ENCODE results near the gene AQP5.

Gene AQP5

GRCh38 chr12:49932023-49932422, 29.6 kb upstream of the AQP5 start:
- no peak for DNase-seq (ENCODE audit: low read depth in 2 of 2)

- no peak for DNase-seq (ENCODE audit: low read depth in 2 of 2)
These were observed 29.0 kb upstream of the AQP5 start for GRCh38 chr12:49932533-49933130.

- DNase-seq (ENCODE audit: low read depth in 2 of 2): no peak
These were observed 27.9 kb upstream of the AQP5 start for GRCh38 chr12:49933796-49934195.

GRCh38 chr12:49934505-49934904, 27.2 kb upstream of the AQP5 start:
- no peak for DNase-seq (ENCODE audit: low read depth in 2 of 2)

- DNase-seq (ENCODE audit: low read depth in 2 of 2): no peak
These were observed 24.7 kb upstream of the AQP5 start for GRCh38 chr12:49936925-49937324.

GRCh38 chr12:49937639-49938300, 23.9 kb upstream of the AQP5 start:
- DNase-seq (ENCODE audit: low read depth in 2 of 2): no peak

- no peak for DNase-seq (ENCODE audit: low read depth in 2 of 2)
These were observed 22.4 kb upstream of the AQP5 start for GRCh38 chr12:49939307-49939706.

GRCh38 chr12:49939707-49940106, 22.0 kb upstream of the AQP5 start:
- DNase-seq (ENCODE audit: low read depth in 2 of 2): no peak

- no peak for DNase-seq (ENCODE audit: low read depth in 2 of 2)
These were observed 19.8 kb upstream of the AQP5 start for GRCh38 chr12:49941556-49942511.

GRCh38 chr12:49942512-49942893, 19.2 kb upstream of the AQP5 start:
- no peak for DNase-seq (ENCODE audit: low read depth in 2 of 2)

GRCh38 chr12:49942921-49943624, 18.6 kb upstream of the AQP5 start:
- DNase-seq (ENCODE audit: low read depth in 2 of 2): no peak

GRCh38 chr12:49943625-49943960, 18.1 kb upstream of the AQP5 start:
- DNase-seq (ENCODE audit: low read depth in 2 of 2): no peak

GRCh38 chr12:49944046-49944445, 17.6 kb upstream of the AQP5 start:
- DNase-seq (ENCODE audit: low read depth in 2 of 2): no peak

GRCh38 chr12:49944718-49945117, 17.0 kb upstream of the AQP5 start:
- no peak for DNase-seq (ENCODE audit: low read depth in 2 of 2)

GRCh38 chr12:49945394-49946080, 16.1 kb upstream of the AQP5 start:
- peak; percentile 20 to 26 for DNase-seq (ENCODE audit: low read depth in 2 of 2)

- DNase-seq (ENCODE audit: low read depth in 2 of 2): no peak
These were observed 15.6 kb upstream of the AQP5 start for GRCh38 chr12:49946086-49946485.

GRCh38 chr12:49946497-49946896, 15.2 kb upstream of the AQP5 start:
- DNase-seq (ENCODE audit: low read depth in 2 of 2): no peak

- no peak for DNase-seq (ENCODE audit: low read depth in 2 of 2)
These were observed 14.0 kb upstream of the AQP5 start for GRCh38 chr12:49947593-49948226.

- no peak for DNase-seq (ENCODE audit: low read depth in 2 of 2)
These were observed 12.5 kb upstream of the AQP5 start for GRCh38 chr12:49948866-49949845.

- DNase-seq (ENCODE audit: low read depth in 2 of 2): no peak
These were observed 11.8 kb upstream of the AQP5 start for GRCh38 chr12:49949866-49950265.
